Kidney glomerular epithelial cell (primary cell): ENCODE results near the gene MOB3B.

Source experiments
- DNase-seq: peaks from one replicate; lab custom pipeline; 2025; lab: John Stamatoyannopoulos, UW

The MOB3B gene

DNA sequence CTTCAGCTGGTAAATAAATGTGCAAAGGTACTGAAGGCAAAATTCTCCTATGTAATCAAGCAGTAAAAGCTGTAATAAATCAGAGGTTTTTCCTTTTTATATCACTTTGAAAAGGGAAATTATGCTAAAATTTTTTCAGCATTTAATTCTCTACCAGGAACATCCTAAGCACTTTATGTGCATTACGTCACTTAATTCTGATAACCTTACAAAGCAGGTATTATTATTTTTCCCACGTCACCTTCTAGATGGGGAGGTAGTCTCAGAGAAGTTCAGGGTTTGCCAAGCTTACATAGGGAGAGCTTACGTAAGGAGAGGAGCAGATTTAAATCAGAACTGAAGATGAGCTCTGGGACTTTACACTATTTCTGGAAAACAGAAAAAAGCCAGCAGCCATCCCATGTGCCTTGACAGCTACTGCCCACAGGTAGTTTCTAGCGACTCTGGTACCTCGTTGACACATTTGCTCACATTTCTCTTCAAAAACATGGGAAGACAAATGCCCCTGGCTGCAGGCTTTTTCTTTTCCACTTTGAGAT is 84.5 kb downstream of the MOB3B start:
- no peak for DNase-seq

DNA sequence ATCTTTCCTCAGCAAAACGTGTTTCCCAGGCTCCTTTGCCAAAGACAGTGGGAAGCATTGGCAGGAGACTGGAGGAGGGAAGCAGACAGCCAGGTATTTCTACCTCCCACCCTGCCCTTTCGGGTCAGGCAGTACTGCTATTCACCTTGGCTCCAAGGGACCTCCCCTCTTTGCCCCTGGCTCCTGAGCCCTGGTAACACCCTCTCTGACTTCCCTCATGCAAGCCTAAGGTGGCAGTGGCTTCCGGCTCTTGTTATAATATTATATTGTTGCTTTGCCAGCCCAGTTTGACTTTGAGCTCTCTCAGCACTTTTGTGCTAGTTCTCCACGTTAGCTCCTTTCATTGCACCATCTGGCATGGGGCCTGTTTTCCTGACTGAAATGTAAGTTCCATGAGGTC is 87.2 kb downstream of the MOB3B start:
- DNase-seq: no peak

- no peak for DNase-seq
Measured at GRCh38 chr9:27441741-27442070, 87.9 kb downstream of the MOB3B start.

GRCh38 chr9:27440888-27441740 is 88.5 kb downstream of the MOB3B start:
- no peak for DNase-seq

- no peak for DNase-seq
Measured at GRCh38 chr9:27438522-27438921, 91.1 kb downstream of the MOB3B start.

DNA sequence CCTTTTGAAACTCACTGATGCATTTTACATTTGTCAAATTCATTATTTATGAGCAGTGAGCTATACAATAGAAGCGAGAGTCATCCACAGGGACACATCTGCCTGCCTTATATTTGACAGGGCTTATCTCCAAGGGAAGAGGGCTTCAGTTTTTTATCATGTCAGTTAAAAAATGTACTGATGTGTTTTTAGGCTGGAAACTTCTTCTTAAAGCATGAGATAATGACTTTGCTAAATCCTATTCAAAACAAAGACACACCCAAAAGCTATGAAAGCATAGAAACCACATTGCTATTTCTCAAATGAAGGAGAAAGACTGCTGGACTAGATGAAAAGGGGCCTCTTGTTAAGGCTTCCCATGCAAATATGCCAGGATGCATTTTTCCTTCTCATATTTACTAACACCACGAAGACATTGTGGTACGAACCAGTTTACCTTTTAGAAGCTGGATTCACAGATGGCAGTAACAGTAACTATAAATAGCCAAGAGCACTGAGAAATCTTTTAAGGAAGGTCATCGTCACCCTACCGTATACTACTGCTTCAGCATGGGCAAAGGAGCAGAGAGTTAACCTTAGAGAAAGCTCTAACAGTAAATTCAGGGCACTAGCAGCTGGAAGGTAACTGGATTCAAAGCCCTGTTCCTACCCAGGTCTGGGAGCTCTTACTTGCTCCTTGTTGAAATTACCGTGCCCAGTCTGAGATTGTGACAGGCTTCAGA is 91.8 kb downstream of the MOB3B start:
- no peak for DNase-seq

DNA sequence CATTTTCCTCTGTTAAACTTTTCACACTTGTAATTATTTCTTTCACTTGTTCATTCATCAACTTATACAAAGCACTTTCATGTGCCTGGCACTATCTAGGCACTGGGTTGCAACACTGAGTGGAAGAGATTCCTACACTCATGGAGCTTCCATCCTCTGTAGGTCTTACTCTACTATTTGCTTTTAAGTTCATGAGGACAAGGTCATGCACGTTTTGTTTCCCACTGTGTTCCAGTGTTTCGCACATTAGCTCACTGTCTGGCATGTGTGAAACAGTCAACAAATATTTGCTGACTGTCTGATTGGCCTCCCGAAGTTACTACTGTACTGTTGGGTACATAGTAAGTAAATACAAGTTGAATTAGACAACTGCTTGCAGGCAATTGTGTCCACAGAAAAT is 93.4 kb downstream of the MOB3B start:
- no peak for DNase-seq

DNA sequence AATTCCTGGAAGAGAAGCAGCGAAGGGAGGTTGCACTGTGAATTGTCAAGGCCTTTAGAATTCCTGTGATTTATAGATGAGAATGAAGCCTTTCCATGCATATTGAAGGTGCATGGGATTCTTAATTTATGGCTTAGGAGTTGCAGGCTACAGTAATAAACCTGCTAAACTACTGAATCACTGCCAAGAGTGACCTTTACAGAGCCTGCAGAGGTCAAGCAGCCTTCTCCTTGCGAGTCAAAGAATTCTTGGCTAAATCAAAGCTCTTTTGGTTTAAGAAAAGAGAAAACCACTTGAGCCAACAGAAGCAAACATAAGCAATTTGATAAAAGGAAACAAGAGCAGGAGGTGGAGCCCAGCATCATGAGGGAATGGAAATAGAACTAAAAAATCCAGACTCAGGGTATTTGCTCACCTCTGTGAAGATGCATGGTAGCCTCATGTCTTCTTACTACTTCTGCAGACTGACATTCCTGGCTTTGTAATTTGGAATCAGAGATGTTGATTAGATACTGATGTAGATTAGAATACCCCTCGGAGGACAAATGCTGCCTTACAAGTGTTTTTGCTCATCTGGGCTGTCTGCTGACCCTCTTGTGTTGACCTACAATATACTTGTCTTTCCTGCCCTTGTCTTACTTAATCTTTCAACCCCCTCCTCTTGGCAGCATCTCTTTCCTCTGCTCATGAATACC is 95.8 kb downstream of the MOB3B start:
- no peak for DNase-seq

- no peak for DNase-seq
Measured at GRCh38 chr9:27432308-27432707, 97.3 kb downstream of the MOB3B start.

DNA sequence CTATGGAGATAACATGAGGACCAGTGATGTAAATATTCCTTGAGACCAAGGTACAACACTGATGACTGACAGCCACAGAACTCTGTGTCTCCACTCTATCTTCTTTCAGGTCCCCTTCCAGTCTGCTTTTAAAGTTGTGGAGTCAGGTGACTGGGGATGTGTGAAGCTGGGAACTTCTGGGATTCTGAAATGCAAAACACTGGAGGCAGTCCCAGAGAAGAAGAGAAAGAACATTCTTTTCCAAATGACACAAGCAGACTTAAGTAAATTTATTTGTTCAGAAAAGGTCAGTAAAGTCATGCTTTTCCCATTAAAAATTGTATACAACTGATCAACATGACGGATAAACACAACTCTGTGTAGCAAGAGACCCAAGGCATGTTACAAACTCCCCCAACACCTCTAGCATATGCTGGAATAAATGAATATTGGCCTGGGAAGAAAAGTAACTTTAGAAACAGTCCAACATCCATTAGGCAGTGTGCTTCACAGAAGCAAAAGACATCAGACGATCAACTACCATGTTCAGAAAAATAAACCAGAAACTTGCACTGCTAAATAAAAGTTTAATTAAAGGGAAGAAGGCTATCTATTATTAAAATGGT is 98.0 kb downstream of the MOB3B start:
- no peak for DNase-seq

GRCh38 chr9:27430750-27431535 is 98.7 kb downstream of the MOB3B start:
- no peak for DNase-seq

GRCh38 chr9:27429917-27430316 is 99.7 kb downstream of the MOB3B start:
- no peak for DNase-seq

- no peak for DNase-seq
Measured at GRCh38 chr9:27429436-27429835, 100.2 kb downstream of the MOB3B start.

- no peak for DNase-seq
Measured at GRCh38 chr9:27428551-27428950, 101.1 kb downstream of the MOB3B start.

- DNase-seq: peak; percentile 78
Measured at GRCh38 chr9:27427272-27427643, 102.4 kb downstream of the MOB3B start.

DNA sequence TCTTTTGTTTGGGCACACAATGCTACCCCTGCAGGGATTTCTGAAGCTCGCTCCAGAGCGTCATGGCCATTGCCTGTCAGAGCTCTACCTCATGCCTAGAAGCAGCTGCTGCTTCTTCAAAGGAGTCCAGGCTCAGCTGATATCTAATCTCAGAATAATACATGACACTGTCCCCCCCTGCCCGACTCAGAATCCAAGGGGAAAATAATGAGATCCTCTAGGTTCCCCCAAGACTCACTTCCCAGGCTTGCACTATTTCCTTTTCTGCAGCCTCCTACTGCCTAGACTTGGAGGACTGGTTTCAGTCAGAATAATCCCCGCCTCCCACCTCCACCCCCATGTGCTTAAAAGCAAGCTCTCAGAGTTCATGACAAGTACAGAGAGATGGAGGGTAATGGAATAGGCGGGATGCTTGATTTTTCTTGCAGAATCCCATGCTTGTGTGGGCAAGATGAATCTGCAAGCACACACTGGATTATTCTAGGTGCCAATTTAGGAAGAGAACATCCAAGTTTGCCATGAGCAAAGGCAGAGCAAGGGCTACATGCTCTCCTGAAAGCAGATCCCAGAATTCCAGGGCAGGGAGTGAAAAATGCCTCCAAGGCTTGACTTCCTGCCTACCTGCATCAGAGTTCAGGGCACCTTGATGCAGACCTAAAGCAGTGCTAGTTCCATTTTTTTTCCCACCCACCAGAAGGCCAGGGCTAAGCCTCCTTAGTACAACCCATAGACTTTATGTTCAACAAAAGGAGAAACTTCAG is 102.9 kb downstream of the MOB3B start:
- DNase-seq: no peak

DNA sequence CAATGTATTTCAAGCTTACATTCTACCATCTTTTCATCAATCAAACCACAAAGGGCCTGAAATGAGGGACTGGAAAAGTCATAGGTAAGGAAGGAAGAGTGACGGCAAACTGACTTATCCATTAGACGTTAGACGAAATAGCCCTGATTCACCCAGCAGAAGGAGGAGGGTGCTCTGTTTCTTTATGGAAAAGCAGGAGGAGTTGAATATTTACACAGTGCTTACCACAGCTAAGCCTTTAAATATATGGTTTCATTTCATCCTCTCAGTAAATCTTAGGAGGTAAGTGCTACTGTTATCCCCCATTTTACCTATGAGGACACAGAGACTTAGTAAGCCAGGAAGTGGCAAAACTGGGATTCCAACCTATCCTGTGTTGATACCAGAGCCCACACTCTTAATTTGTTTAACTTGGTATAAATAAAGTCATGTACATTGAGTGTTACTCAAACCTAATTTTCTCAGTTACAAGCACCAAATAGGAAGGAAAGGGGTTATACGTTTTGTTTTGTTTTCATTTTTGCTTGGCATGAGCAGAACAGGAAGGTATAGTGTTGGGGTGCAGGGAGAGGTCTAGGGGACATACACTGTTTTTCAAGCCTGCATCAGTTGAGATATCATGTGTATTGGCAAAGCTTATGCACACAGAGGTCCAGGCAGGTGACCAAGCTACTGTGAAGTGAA is 103.6 kb downstream of the MOB3B start:
- DNase-seq: no peak

GRCh38 chr9:27423915-27424710 is 105.5 kb downstream of the MOB3B start:
- no peak for DNase-seq

- DNase-seq: no peak
Measured at GRCh38 chr9:27422279-27422834, 107.3 kb downstream of the MOB3B start.
